ENCODE data around the gene PRCD.
"Not testable (repeated sequence)": the region's sequence is repeated elsewhere in the genome, so short reads cannot be mapped to it uniquely, and the experiment has no call there.

Gene PRCD

GRCh38 chr17:76525513-76525833, 14.4 kb upstream of the PRCD start:
- WGBS (ENCODE audit: extremely low coverage, insufficient coverage, insufficient read length), result no CpG with 5 or more reads among the region's 8 CpGs
- not testable (repeated sequence) for H2BK12ac ChIP-seq (ENCODE audit: low read length); H3K27me3 ChIP-seq (ENCODE audit: insufficient read depth, low read length)

DNA sequence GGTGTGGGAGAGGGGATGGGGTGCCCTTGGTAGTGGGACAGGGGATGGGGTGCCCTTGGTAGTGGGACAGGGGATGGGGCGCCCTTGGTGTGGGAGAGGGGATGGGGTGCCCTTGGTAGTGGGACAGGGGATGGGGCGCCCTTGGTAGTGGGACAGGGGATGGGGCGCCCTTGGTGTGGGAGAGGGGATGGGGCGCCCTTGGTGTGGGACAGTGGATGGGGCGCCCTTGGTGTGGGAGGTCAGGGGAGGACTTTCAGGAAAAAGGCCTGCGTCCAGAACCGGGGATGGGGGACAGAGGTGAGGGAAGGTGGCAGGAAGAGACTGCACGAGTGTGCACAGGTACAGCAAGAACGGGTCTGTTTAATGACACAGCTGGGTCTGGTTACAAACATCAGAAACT, 12.8 kb upstream of the PRCD start:
- Histone ChIP-seq H3K79me1 (ENCODE audit: low read length) (peaks cover 23% of the 10 kb centered on the region), H3K4me1 (ENCODE audit: control insufficient read depth in 1 of 2, insufficient read depth in 2 of 2, low read length in 2 of 2) (peaks cover 41 to 47% of the 10 kb centered on the region in 2 experiments)
- H3K27me3 ChIP-seq (ENCODE audit: insufficient read depth, low read length); H4K12ac ChIP-seq (ENCODE audit: low read depth, low read length); H3K27ac ChIP-seq (ENCODE audit: low read depth, low read length); H3K9me3 ChIP-seq (ENCODE audit: insufficient read depth, low read depth, low read length); H2AK5ac ChIP-seq (ENCODE audit: low read length); DNase-seq; H3K4me2 ChIP-seq (ENCODE audit: low read length); H2BK5ac ChIP-seq (ENCODE audit: low read depth, low read length, poor library complexity); H3K23ac ChIP-seq (ENCODE audit: low read length); H3K36me3 ChIP-seq (ENCODE audit: control insufficient read depth in 1 of 2, insufficient read depth in 2 of 2, low read length in 2 of 2); H2BK120ac ChIP-seq (ENCODE audit: insufficient read depth, low read length, poor library complexity); H3K18ac ChIP-seq (ENCODE audit: low read length); H2BK12ac ChIP-seq (ENCODE audit: low read length); H3K14ac ChIP-seq (ENCODE audit: low read length); H4K8ac ChIP-seq (ENCODE audit: low read depth, low read length); H3K9ac ChIP-seq (ENCODE audit: low read length); H4K91ac ChIP-seq (ENCODE audit: low read depth, low read length); H3K79me2 ChIP-seq (ENCODE audit: control insufficient read depth, insufficient read depth, low read length, poor library complexity); H2AFZ ChIP-seq (ENCODE audit: insufficient read depth, low read length, poor library complexity); H3K4ac ChIP-seq (ENCODE audit: low read depth, low read length); H3K4me3 ChIP-seq (ENCODE audit: low read depth, low read length): not testable (repeated sequence)
- no CpG with 5 or more reads among the region's 9 CpGs for WGBS (ENCODE audit: extremely low coverage, insufficient coverage, insufficient read length)

More at GRCh38 chr17:76525513-76525833, 14.4 kb upstream of the PRCD start:
- not testable (repeated sequence) for H4K12ac ChIP-seq (ENCODE audit: low read depth, low read length); H2AFZ ChIP-seq (ENCODE audit: insufficient read depth, low read length, poor library complexity); H3K27ac ChIP-seq (ENCODE audit: low read depth, low read length); H3K23ac ChIP-seq (ENCODE audit: low read length); H3K18ac ChIP-seq (ENCODE audit: low read length); H3K36me3 ChIP-seq (ENCODE audit: control insufficient read depth in 1 of 2, insufficient read depth in 2 of 2, low read length in 2 of 2); H4K91ac ChIP-seq (ENCODE audit: low read depth, low read length); H3K4me2 ChIP-seq (ENCODE audit: low read length); H3K9me3 ChIP-seq (ENCODE audit: insufficient read depth, low read depth, low read length); H2BK5ac ChIP-seq (ENCODE audit: low read depth, low read length, poor library complexity); H3K4ac ChIP-seq (ENCODE audit: low read depth, low read length); H3K4me3 ChIP-seq (ENCODE audit: low read depth, low read length); H4K8ac ChIP-seq (ENCODE audit: low read depth, low read length); H3K14ac ChIP-seq (ENCODE audit: low read length); H2AK5ac ChIP-seq (ENCODE audit: low read length); H3K79me2 ChIP-seq (ENCODE audit: control insufficient read depth, insufficient read depth, low read length, poor library complexity); H3K9ac ChIP-seq (ENCODE audit: low read length); DNase-seq; H2BK120ac ChIP-seq (ENCODE audit: insufficient read depth, low read length, poor library complexity)
- H3K79me1 ChIP-seq (ENCODE audit: low read length), result peaks cover 13% of the 10 kb centered on the region
- H3K4me1 ChIP-seq (ENCODE audit: control insufficient read depth in 1 of 2, insufficient read depth in 2 of 2, low read length in 2 of 2), result peaks cover 28 to 33% of the 10 kb centered on the region in 2 experiments

DNA sequence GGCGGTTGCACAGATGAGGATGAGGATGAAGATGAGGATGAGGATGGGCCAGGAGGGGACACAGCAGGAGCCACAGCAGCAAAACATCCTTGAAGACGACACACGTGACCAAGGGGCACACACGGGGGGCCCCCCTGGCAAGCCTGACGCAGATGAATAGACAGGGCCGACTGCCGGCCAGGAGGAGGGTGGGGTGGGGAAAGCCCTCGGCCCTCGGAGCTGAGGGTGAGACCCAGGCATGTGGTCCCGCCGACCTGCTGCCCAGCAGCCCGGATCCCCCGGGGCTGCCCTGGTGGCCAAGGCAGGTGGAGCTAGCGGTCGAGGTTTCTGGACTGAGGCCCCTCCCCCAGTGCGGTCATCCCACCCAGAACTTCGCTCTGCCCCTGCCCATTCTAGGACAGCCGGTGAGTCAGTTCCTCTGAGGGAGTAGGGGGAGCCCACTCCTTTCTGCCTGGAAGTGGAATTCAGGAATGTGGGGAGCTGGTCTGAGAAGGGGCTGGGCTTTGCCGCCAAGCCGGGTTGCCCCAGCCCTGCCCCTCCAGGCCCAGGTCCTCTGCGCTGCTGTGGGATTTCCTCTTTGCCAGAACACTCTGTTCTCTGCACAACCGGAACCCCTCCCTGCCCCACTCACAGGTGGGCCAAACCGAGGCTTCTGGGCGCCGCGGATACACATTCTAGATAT, 12.3 kb upstream of the PRCD start:
- peaks cover 23% of the 10 kb centered on the region for H3K79me1 ChIP-seq (ENCODE audit: low read length)
- no peak overlapping the region for H2AFZ ChIP-seq (ENCODE audit: insufficient read depth, low read length, poor library complexity)
- peak overlapping the region; percentile 12 for H3K4me3 ChIP-seq (ENCODE audit: low read depth, low read length)
- H3K18ac ChIP-seq (ENCODE audit: low read length), result no peak overlapping the region
- H2BK120ac ChIP-seq (ENCODE audit: insufficient read depth, low read length, poor library complexity), result no peak overlapping the region
- H3K23ac ChIP-seq (ENCODE audit: low read length), result no peak overlapping the region
- H3K9me3 ChIP-seq (ENCODE audit: insufficient read depth, low read depth, low read length), result no peaks in the 10 kb centered on the region
- no peaks in the 10 kb centered on the region for H3K36me3 ChIP-seq (ENCODE audit: control insufficient read depth in 1 of 2, insufficient read depth in 2 of 2, low read length in 2 of 2)
- H2BK5ac ChIP-seq (ENCODE audit: low read depth, low read length, poor library complexity), result no peak overlapping the region
- H3K79me2 ChIP-seq (ENCODE audit: control insufficient read depth, insufficient read depth, low read length, poor library complexity), result peaks cover 2% of the 10 kb centered on the region
- H4K8ac ChIP-seq (ENCODE audit: low read depth, low read length), result no peak overlapping the region
- H4K12ac ChIP-seq (ENCODE audit: low read depth, low read length), result no peak overlapping the region
- peak overlapping the region; percentile 26 for H3K4me2 ChIP-seq (ENCODE audit: low read length)
- H3K4me1 ChIP-seq (ENCODE audit: control insufficient read depth in 1 of 2, insufficient read depth in 2 of 2, low read length in 2 of 2), result peaks cover 41 to 50% of the 10 kb centered on the region in 2 experiments
- no peaks in the 10 kb centered on the region for H3K27me3 ChIP-seq (ENCODE audit: insufficient read depth, low read length)
- no peak overlapping the region for H3K4ac ChIP-seq (ENCODE audit: low read depth, low read length)
- no peak overlapping the region for H3K27ac ChIP-seq (ENCODE audit: low read depth, low read length)
- H2BK12ac ChIP-seq (ENCODE audit: low read length), result no peak overlapping the region
- H3K9ac ChIP-seq (ENCODE audit: low read length), result no peak overlapping the region
- peak in 1 of 2 donors; percentile 54 for DNase-seq
- H3K14ac ChIP-seq (ENCODE audit: low read length), result no peak overlapping the region
- no peak overlapping the region for H2AK5ac ChIP-seq (ENCODE audit: low read length)
- WGBS (ENCODE audit: extremely low coverage, insufficient coverage, insufficient read length), result no CpG with 5 or more reads among the region's 26 CpGs
- no peak overlapping the region for H4K91ac ChIP-seq (ENCODE audit: low read depth, low read length)

DNA sequence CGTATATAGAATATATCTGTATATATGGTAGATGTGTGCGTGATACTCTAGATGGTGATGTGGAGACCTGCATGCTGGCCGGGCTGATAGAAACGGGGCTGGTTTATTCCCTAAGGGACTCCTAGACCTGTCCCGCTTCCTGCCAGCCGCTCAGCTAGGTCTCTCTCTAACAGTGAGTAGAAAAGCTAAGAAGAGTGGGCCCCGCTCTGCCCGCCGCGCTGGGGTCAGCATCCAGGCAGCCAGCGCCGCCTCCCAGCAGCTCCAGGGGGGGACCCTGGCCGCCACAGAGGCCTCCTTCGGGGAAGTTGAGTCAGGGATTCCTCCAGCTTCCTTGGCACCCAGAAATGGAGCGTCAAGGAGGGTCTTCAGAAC, 11.7 kb upstream of the PRCD start:
- Histone ChIP-seq H3K4me2 (ENCODE audit: low read length) (no peak overlapping the region), H2BK5ac (ENCODE audit: low read depth, low read length, poor library complexity) (no peak overlapping the region), H2AFZ (ENCODE audit: insufficient read depth, low read length, poor library complexity) (no peak overlapping the region), H3K79me1 (ENCODE audit: low read length) (peaks cover 23% of the 10 kb centered on the region), H3K23ac (ENCODE audit: low read length) (no peak overlapping the region), H3K9ac (ENCODE audit: low read length) (no peak overlapping the region), H3K27me3 (ENCODE audit: insufficient read depth, low read length) (no peaks in the 10 kb centered on the region), H4K91ac (ENCODE audit: low read depth, low read length) (peak overlapping the region; percentile 16), H2BK120ac (ENCODE audit: insufficient read depth, low read length, poor library complexity) (peak overlapping the region; percentile 36), H3K4ac (ENCODE audit: low read depth, low read length) (no peak overlapping the region), H3K4me3 (ENCODE audit: low read depth, low read length) (no peak overlapping the region), H3K9me3 (ENCODE audit: insufficient read depth, low read depth, low read length) (no peaks in the 10 kb centered on the region), H3K4me1 (ENCODE audit: control insufficient read depth in 1 of 2, insufficient read depth in 2 of 2, low read length in 2 of 2) (peaks cover 44 to 49% of the 10 kb centered on the region in 2 experiments), H2BK12ac (ENCODE audit: low read length) (no peak overlapping the region), H3K18ac (ENCODE audit: low read length) (no peak overlapping the region), H3K14ac (ENCODE audit: low read length) (no peak overlapping the region), H4K8ac (ENCODE audit: low read depth, low read length) (no peak overlapping the region), H3K27ac (ENCODE audit: low read depth, low read length) (no peak overlapping the region), H4K12ac (ENCODE audit: low read depth, low read length) (no peak overlapping the region), H3K79me2 (ENCODE audit: control insufficient read depth, insufficient read depth, low read length, poor library complexity) (peaks cover 2% of the 10 kb centered on the region), H2AK5ac (ENCODE audit: low read length) (no peak overlapping the region), H3K36me3 (ENCODE audit: control insufficient read depth in 1 of 2, insufficient read depth in 2 of 2, low read length in 2 of 2) (no peaks in the 10 kb centered on the region)
- WGBS (ENCODE audit: extremely low coverage, insufficient coverage, insufficient read length), result no CpG with 5 or more reads among the region's 15 CpGs
- no peak for DNase-seq

All from trophoblast cell (in vitro differentiated cells and primary cell).